Stimulated activated CD4-positive, alpha-beta T cell treated with anti-CD3 and anti-CD28 coated beads, TNF-alpha, amount 100 ng/mL, for 4 hours (primary cell): Measurements from ENCODE around the gene SERPINA6.
"Not testable (repeated sequence)": the region's sequence is repeated elsewhere in the genome, so short reads cannot be mapped to it uniquely, and the experiment has no call there.

Source experiments
- DNase-seq, 3 experiments: peaks; one replicate each; pipeline ENCODE4 v3.0.0-alpha.2; 2020; ENCODE audit warnings: low read depth in 3 of 3

The SERPINA6 gene

GRCh38 chr14:94354638-94355185 lies 31.6 kb upstream of the SERPINA6 start:
- DNase-seq = no peak

- DNase-seq = not testable (repeated sequence)
These were observed 31.1 kb upstream of the SERPINA6 start for GRCh38 chr14:94354190-94354589.

- no peak for DNase-seq
These were observed 26.1 kb upstream of the SERPINA6 start for GRCh38 chr14:94349276-94349675.

GRCh38 chr14:94348836-94349235 lies 25.7 kb upstream of the SERPINA6 start:
- DNase-seq = no peak

GRCh38 chr14:94346841-94347240 lies 23.7 kb upstream of the SERPINA6 start:
- no peak for DNase-seq

- peak in 2 of 3 experiments; percentile 19 to 37 for DNase-seq
These were observed 23.1 kb upstream of the SERPINA6 start for GRCh38 chr14:94346065-94346786.

GRCh38 chr14:94345344-94346064 lies 22.4 kb upstream of the SERPINA6 start:
- DNase-seq = no peak

GRCh38 chr14:94344389-94344788 lies 21.3 kb upstream of the SERPINA6 start:
- no peak for DNase-seq

GRCh38 chr14:94343238-94344005 lies 20.3 kb upstream of the SERPINA6 start:
- DNase-seq = no peak

GRCh38 chr14:94342334-94342934 lies 19.3 kb upstream of the SERPINA6 start:
- DNase-seq = no peak

- no peak for DNase-seq
These were observed 18.7 kb upstream of the SERPINA6 start for GRCh38 chr14:94341656-94342333.

GRCh38 chr14:94340533-94340932 lies 17.4 kb upstream of the SERPINA6 start:
- DNase-seq = no peak

- DNase-seq = no peak
These were observed 14.9 kb upstream of the SERPINA6 start for GRCh38 chr14:94338023-94338422.

GRCh38 chr14:94337274-94337673 lies 14.1 kb upstream of the SERPINA6 start:
- DNase-seq = no peak

- no peak for DNase-seq
These were observed 11.7 kb upstream of the SERPINA6 start for GRCh38 chr14:94334872-94335271.

GRCh38 chr14:94332587-94332986 lies 9.5 kb upstream of the SERPINA6 start:
- no peak for DNase-seq

GRCh38 chr14:94332063-94332583 lies 9.0 kb upstream of the SERPINA6 start:
- DNase-seq = no peak

GRCh38 chr14:94331462-94331861 lies 8.3 kb upstream of the SERPINA6 start:
- DNase-seq = no peak

- no peak for DNase-seq
These were observed 7.7 kb upstream of the SERPINA6 start for GRCh38 chr14:94330857-94331256.

GRCh38 chr14:94330432-94330831 lies 7.3 kb upstream of the SERPINA6 start:
- DNase-seq = no peak

GRCh38 chr14:94329857-94330256 lies 6.7 kb upstream of the SERPINA6 start:
- DNase-seq = no peak
